ENCODE results near the gene ITPR1. TPM values are rescaled to one million over a fixed set of nuclear protein-coding genes. Genes with fewer than 3 reads are reported as not detected.

The ITPR1 gene
- total and polyA plus RNA-seq, 2 experiments from 2014 or later: 6.8 to 21.0 TPM

GRCh38 chr3:4591669-4592068 is 98.5 kb downstream of the ITPR1 start (continued):
- TF ChIP-seq REST (IDR thresholded peaks at IDR 0.05; ENCODE audit: unreplicated experiment): no peak

- Histone ChIP-seq H4K20me1 (replicated peaks; ENCODE audit: insufficient read depth) (no peaks in the 10 kb centered on the region; the same call in none of the 2 replicates), H3K9me2 (ENCODE audit: insufficient read depth) (peaks cover 6% of the 10 kb centered on the region; the same call in 1 of the 2 replicates), H3F3A (replicated peaks; ENCODE audit: low read depth) (no peaks in the 10 kb centered on the region), H3K27ac (ENCODE audit: low read depth) (no peak overlapping the region), H2AFZ (no peak overlapping the region), H3K4me3 (no peak overlapping the region), H3K36me3 (ENCODE audit: insufficient read depth) (no peaks in the 10 kb centered on the region), H3K4me1 (ENCODE audit: insufficient read depth) (peaks cover 25% of the 10 kb centered on the region), H3K4me2 (no peak overlapping the region), H3K27me3 (ENCODE audit: insufficient read depth) (no peaks in the 10 kb centered on the region), H3K79me2 (replicated peaks; ENCODE audit: insufficient read depth) (no peaks in the 10 kb centered on the region)
- TF ChIP-seq EZH2 (IDR thresholded peaks at IDR 0.05; ENCODE audit: low read depth, unreplicated experiment) (no peak), NANOG (IDR thresholded peaks at IDR 0.05; ENCODE audit: borderline replicate concordance) (no peak), STAT1 (IDR thresholded peaks at IDR 0.05; ENCODE audit: unreplicated experiment) (no peak), EZH2phosphoT487 (IDR thresholded peaks at IDR 0.05; ENCODE audit: unreplicated experiment) (no peak), POLR2AphosphoS5 (IDR thresholded peaks at IDR 0.05; ENCODE audit: low read depth) (no peak)
- Mint-ChIP-seq H3K36me3 (ENCODE audit: low read depth) (no peaks in the 10 kb centered on the region; the same call in 2 of the 3 replicates), H3K4me1 (peaks cover 37% of the 10 kb centered on the region), H3K9me3 (no peaks in the 10 kb centered on the region; the same call in 2 of the 3 replicates), H3K27ac (no peak overlapping the region), H3K4me3 (no peak overlapping the region), H3K27me3 (ENCODE audit: insufficient read depth, low read depth, poor library complexity) (peaks cover 3% of the 10 kb centered on the region)
- ATAC-seq (no peak), DNase-seq (ENCODE audit: low spot score) (no peak)
These were observed 99.9 kb downstream of the ITPR1 start for GRCh38 chr3:4593014-4593413.

- H3K4me3 ChIP-seq: no peak overlapping the region
- H3K79me2 ChIP-seq (replicated peaks; ENCODE audit: insufficient read depth): no peaks in the 10 kb centered on the region
- no peak for TF ChIP-seq POLR2AphosphoS5 (IDR thresholded peaks at IDR 0.05; ENCODE audit: low read depth)
- no peak for TF ChIP-seq ZNF331 (CRISPR knock-in tag; IDR thresholded peaks at IDR 0.05; ENCODE audit: low read depth)
- TF ChIP-seq STAT1 (IDR thresholded peaks at IDR 0.05; ENCODE audit: unreplicated experiment): no peak
- Mint-ChIP-seq H3K36me3 (ENCODE audit: low read depth) (no peaks in the 10 kb centered on the region; the same call in 2 of the 3 replicates), H3K27ac (no peak overlapping the region), H3K4me3 (no peak overlapping the region), H3K4me1 (peaks cover 20% of the 10 kb centered on the region), H3K27me3 (ENCODE audit: insufficient read depth, low read depth, poor library complexity) (peaks cover 6% of the 10 kb centered on the region), H3K9me3 (peaks cover 6% of the 10 kb centered on the region; the same call in 2 of the 3 replicates)
- peaks cover 19% of the 10 kb centered on the region for H3K4me1 ChIP-seq (ENCODE audit: insufficient read depth)
- no peaks in the 10 kb centered on the region for H3F3A ChIP-seq (replicated peaks; ENCODE audit: low read depth)
- no peaks in the 10 kb centered on the region for H3K27me3 ChIP-seq (ENCODE audit: insufficient read depth)
- H3K27ac ChIP-seq (ENCODE audit: low read depth): no peak overlapping the region
- H3K9me2 ChIP-seq (ENCODE audit: insufficient read depth): peaks cover 6% of the 10 kb centered on the region; the same call in 1 of the 2 replicates
- no peak overlapping the region for H2AFZ ChIP-seq
- DNase-seq (ENCODE audit: low spot score): no peak
- no peak for ATAC-seq
- H4K20me1 ChIP-seq (replicated peaks; ENCODE audit: insufficient read depth): no peaks in the 10 kb centered on the region; the same call in 1 of the 2 replicates
- H3K36me3 ChIP-seq (ENCODE audit: insufficient read depth): no peaks in the 10 kb centered on the region
- no peak overlapping the region for H3K4me2 ChIP-seq
These were observed 102.6 kb downstream of the ITPR1 start for GRCh38 chr3:4595710-4596113.

All from GM23338 (cell line).